HEK293 (cell line): ENCODE measurements around the gene RIPOR3.
A peak's percentile ranks its signal among the peaks of the same experiment; 100 is the strongest.
"Not testable (repeated sequence)": the region's sequence is repeated elsewhere in the genome, so short reads cannot be mapped to it uniquely, and the experiment has no call there.

Source experiments
- CTCF ChIA-PET: fragments of 350-600 bp; formaldehyde crosslinking; extraction: SDS; loops from one replicate; lab custom pipeline; 2021; ENCODE audit warnings: antibody characterized with exemption; lab: Yijun Ruan, JAX
- POLR2A ChIA-PET: fragments of 300-600 bp; formaldehyde crosslinking; extraction: SDS; loops from one replicate; lab custom pipeline; 2020; ENCODE audit warnings: antibody characterized with exemption, inconsistent platforms; lab: Yijun Ruan, JAX
- H3K27ac ChIP-seq: fragments of 200-500 bp; sonication (Bioruptor generic); 2 replicates; pipeline ENCODE4 v1.5.1; 2014; ENCODE audit warnings: low read depth, low read length, control low read depth, inconsistent platforms; ENCODE audit errors: extremely low read depth
- H3K36me3 ChIP-seq, 2 experiments: fragments of 200-500 bp in 1 of 2; sonication (Bioruptor generic) in 1 of 2; 1 replicate in 1 of 2; 2 replicates in 1 of 2; pipeline ENCODE4 v1.5.1; 2014 to 2017; ENCODE audit warnings: inconsistent platforms in 2 of 2, low read length in 2 of 2; ENCODE audit not compliant: control insufficient read depth in 2 of 2, insufficient read depth in 1 of 2
- H3K4me1 ChIP-seq: fragments of 200-500 bp; sonication (Bioruptor generic); 2 replicates; pipeline ENCODE4 v1.5.1; 2014; ENCODE audit warnings: mild to moderate bottlenecking, low read length, inconsistent platforms; ENCODE audit not compliant: control insufficient read depth, insufficient read depth
- H3K4me3 ChIP-seq: 2 replicates; pipeline ENCODE4 v1.5.1; 2011; ENCODE audit warnings: low read depth, mild to moderate bottlenecking, control low read depth, low read length, moderate library complexity
- H3K9me3 ChIP-seq: fragments of 200-500 bp; sonication (Bioruptor generic); 2 replicates; pipeline ENCODE4 v1.5.1; 2014; ENCODE audit warnings: low read depth, low read length, inconsistent platforms; ENCODE audit not compliant: control insufficient read depth, insufficient read depth
- BCL11B ChIP-seq: fragments of 450-650 bp; formaldehyde crosslinking; IDR thresholded peaks from 2 replicates; pipeline ENCODE4 v1.5.1; 2016; ENCODE audit warnings: low read depth, missing biosample characterization, missing genetic modification characterization
- GLIS1 ChIP-seq: fragments of 450-650 bp; formaldehyde crosslinking; IDR thresholded peaks from 2 replicates; pipeline ENCODE4 v1.5.1; 2016; ENCODE audit warnings: missing biosample characterization, missing genetic modification characterization
- SCRT1 ChIP-seq: fragments of 450-650 bp; formaldehyde crosslinking; IDR thresholded peaks from 2 replicates; pipeline ENCODE4 v1.5.1; 2016; ENCODE audit warnings: missing biosample characterization, missing genetic modification characterization, borderline replicate concordance
- ZFHX2 ChIP-seq: fragments of 450-650 bp; formaldehyde crosslinking; conservative IDR thresholded peaks from 2 replicates; pipeline ENCODE4 v1.5.1; 2016; ENCODE audit warnings: missing biosample characterization, missing genetic modification characterization
- ZFP69B ChIP-seq: fragments of 450-650 bp; formaldehyde crosslinking; IDR thresholded peaks from 2 replicates; pipeline ENCODE4 v1.5.1; 2016; ENCODE audit warnings: missing biosample characterization, missing genetic modification characterization
- ZIC2 ChIP-seq: fragments of 450-650 bp; formaldehyde crosslinking; IDR thresholded peaks from 2 replicates; pipeline ENCODE4 v1.5.1; 2016; ENCODE audit warnings: missing biosample characterization, missing genetic modification characterization
- ZNF677 ChIP-seq: fragments of 450-650 bp; IDR thresholded peaks from 2 replicates; pipeline ENCODE4 v1.5.0; 2018; ENCODE audit warnings: missing biosample characterization, mild to moderate bottlenecking, missing genetic modification characterization, moderate library complexity
- TF ChIP-seq, protein P1 (sequence below): fragments of 450-650 bp; formaldehyde crosslinking; IDR thresholded peaks from 2 replicates; pipeline ENCODE4 v1.5.1; 2016; ENCODE audit warnings: missing biosample characterization, missing genetic modification characterization, borderline replicate concordance
- TF ChIP-seq, protein P2 (sequence below): fragments of 450-650 bp; formaldehyde crosslinking; IDR thresholded peaks from 2 replicates; pipeline ENCODE4 v1.5.1; 2016; ENCODE audit warnings: missing biosample characterization, missing genetic modification characterization
- TF ChIP-seq, protein P3 (sequence below): fragments of 450-650 bp; formaldehyde crosslinking; IDR thresholded peaks from 2 replicates; pipeline ENCODE4 v1.5.1; 2017; ENCODE audit warnings: missing biosample characterization, mild to moderate bottlenecking, missing genetic modification characterization, moderate library complexity
- TF ChIP-seq, protein P4 (sequence below): fragments of 450-650 bp; formaldehyde crosslinking; IDR thresholded peaks from 2 replicates; pipeline ENCODE4 v1.5.1; 2016; ENCODE audit warnings: missing biosample characterization, missing genetic modification characterization

The RIPOR3 gene

DNA sequence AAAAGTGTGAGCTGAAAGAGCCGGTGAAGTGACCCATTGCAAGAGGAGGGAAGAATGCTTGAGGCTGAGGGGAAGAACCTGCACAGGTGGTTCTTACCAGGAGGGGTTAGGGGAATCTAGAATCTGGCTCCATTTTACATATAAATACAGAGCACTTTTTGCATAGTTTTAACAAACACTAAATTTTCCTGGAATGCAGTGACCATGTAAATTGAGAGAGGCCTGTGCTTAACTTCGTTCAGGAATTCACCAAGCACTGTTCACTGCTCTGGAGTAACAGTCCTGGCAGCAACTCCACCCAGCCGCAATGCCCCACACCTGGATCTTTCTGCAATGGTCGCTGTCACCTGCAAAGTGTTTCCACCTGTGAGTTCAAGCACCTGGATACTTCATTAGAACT lies 13.2 kb upstream of the RIPOR3 start (continued):
- TF ChIP-seq, protein P1, sequence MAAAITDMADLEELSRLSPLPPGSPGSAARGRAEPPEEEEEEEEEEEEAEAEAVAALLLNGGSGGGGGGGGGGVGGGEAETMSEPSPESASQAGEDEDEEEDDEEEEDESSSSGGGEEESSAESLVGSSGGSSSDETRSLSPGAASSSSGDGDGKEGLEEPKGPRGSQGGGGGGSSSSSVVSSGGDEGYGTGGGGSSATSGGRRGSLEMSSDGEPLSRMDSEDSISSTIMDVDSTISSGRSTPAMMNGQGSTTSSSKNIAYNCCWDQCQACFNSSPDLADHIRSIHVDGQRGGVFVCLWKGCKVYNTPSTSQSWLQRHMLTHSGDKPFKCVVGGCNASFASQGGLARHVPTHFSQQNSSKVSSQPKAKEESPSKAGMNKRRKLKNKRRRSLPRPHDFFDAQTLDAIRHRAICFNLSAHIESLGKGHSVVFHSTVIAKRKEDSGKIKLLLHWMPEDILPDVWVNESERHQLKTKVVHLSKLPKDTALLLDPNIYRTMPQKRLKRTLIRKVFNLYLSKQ (tag by site-specific recombination): no peak
- TF ChIP-seq BCL11B (tag by site-specific recombination): no peak
- TF ChIP-seq, protein P2, sequence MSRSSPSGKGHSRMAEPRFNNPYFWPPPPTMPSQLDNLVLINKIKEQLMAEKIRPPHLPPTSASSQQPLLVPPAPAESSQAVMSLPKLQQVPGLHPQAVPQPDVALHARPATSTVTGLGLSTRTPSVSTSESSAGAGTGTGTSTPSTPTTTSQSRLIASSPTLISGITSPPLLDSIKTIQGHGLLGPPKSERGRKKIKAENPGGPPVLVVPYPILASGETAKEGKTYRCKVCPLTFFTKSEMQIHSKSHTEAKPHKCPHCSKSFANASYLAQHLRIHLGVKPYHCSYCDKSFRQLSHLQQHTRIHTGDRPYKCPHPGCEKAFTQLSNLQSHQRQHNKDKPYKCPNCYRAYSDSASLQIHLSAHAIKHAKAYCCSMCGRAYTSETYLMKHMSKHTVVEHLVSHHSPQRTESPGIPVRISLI: no peak

DNA sequence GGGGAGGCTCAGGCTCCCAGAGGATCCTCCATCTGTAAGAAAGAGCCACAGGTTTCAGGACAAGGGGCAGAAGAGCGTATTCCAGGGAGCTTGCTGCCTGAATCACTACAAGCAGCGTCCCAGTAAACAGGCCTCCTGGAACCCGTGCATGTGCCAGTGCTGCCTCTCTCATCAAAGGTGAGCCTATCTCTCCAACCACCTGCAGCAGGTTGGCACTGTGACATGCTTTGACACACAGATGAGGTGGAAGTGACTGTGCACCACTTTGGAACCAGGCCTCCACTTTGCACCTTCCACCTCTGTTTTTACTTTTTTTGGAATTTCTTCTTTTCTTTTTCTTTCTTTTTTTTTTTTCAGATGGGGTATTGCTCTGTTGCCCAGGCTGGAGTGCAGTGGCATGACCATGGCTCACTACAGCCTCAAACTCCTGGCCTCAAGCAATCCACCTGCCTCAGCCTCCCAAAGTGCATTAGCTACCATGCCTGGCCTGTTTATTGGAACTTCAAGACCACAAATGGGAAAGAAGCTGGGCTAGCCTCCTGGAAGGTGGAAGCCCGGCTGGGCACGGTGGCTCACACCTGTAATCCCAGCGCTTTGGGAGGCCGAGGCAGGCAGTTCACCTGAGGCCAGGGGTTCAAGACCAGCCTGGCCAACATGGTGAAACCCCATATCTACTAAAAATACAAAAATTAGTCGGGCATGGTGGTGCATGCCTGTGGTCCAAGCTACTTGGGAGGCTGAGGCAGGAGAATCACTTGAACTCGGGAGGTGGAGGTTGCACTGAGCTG lies 12.5 kb upstream of the RIPOR3 start:
- not testable (repeated sequence) for H3K9me3 ChIP-seq
- 0 out of 2 replicates have a peak, but pooled peaks have one; percentile 10 for TF ChIP-seq SCRT1
- TF ChIP-seq, all 188 proteins: peak for 1; not testable (repeated sequence) for 187
- H3K4me1 ChIP-seq, H3K36me3 ChIP-seq, H3K27ac ChIP-seq, H3K4me3 ChIP-seq: not testable (repeated sequence)
- ChIA-PET CTCF (interaction anchor here (2.0 kb wide), 1 partner anchor 10 kb away, joined by 9 read pairs; no protein-coding TSS in a partner anchor), POLR2A (interaction anchor here (0.6 kb wide), 1 partner anchor 17 kb away, joined by 3 read pairs; no protein-coding TSS in a partner anchor)

DNA sequence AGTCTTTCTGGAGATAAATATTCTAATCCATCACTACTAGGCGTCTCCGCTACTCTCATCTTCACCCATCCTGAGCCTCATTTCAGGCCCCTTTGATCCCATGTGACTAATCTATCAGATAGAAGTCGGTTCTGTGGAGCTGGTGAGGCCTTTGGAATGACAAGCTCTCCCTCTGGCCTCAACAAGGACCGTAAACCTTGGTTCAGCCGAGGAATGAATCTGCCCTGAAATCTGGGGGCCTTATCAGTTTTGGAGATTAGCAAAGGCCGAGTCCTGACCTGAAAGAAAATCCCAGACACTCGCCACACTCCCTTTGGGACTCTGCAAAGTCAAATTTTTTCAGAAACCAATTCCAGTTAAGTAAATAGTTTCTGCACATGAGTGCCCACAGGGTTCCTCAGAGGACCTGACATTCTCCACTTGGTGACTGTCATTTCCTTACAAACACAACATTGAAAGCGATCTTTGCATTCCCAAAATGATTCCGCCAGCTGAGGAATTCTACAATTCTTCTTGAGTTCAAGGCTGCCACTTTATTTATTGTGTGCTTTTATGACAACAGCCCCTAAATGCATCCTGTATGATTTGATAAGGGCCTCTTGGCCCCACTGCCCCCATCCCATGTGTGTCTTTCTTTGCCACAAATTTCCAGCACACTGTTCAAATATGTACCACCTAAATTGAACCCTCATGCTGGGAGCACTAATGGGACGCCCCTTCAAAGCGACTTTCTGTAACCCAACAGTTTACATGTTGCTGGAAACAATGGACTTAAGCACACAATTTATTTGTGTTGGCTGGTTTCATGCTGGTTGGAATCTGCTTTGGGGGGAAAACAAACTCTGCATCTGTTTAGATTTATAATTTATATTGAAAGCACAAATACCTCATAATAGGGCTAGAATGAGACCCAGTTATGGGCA lies 10.0 kb upstream of the RIPOR3 start:
- CTCF ChIA-PET: interaction anchor here (0.5 to 0.6 kb wide), 2 partner anchors 24 to 48 kb away, joined by 3 to 4 read pairs; no protein-coding TSS in a partner anchor
- POLR2A ChIA-PET: interaction anchor here (0.5 to 0.6 kb wide), 2 partner anchors 30 to 82 kb away, joined by 4 to 6 read pairs; partner anchors contain the start of gene PARD6B
- Histone ChIP-seq H3K4me1 (0 out of 2 replicates have a peak, but pooled peaks cover 5% of the 10 kb centered on the region), H3K27ac (no peak overlapping the region), H3K4me3 (no peak overlapping the region), H3K36me3 (no peaks in the 10 kb centered on the region), H3K9me3 (no peaks in the 10 kb centered on the region)
- TF ChIP-seq ZFHX2 (tag by site-specific recombination): no peak
- TF ChIP-seq ZNF677: no peak
- peak; percentile 79 for TF ChIP-seq GLIS1 (tag by site-specific recombination)
- peak; percentile 63 for TF ChIP-seq ZIC2 (tag by site-specific recombination)
- TF ChIP-seq, protein P3, sequence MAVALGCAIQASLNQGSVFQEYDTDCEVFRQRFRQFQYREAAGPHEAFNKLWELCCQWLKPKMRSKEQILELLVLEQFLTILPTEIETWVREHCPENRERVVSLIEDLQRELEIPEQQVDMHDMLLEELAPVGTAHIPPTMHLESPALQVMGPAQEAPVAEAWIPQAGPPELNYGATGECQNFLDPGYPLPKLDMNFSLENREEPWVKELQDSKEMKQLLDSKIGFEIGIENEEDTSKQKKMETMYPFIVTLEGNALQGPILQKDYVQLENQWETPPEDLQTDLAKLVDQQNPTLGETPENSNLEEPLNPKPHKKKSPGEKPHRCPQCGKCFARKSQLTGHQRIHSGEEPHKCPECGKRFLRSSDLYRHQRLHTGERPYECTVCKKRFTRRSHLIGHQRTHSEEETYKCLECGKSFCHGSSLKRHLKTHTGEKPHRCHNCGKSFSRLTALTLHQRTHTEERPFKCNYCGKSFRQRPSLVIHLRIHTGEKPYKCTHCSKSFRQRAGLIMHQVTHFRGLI (tag by site-specific recombination): no peak
- no peak for TF ChIP-seq ZFP69B (tag by site-specific recombination)
- TF ChIP-seq, protein P4, sequence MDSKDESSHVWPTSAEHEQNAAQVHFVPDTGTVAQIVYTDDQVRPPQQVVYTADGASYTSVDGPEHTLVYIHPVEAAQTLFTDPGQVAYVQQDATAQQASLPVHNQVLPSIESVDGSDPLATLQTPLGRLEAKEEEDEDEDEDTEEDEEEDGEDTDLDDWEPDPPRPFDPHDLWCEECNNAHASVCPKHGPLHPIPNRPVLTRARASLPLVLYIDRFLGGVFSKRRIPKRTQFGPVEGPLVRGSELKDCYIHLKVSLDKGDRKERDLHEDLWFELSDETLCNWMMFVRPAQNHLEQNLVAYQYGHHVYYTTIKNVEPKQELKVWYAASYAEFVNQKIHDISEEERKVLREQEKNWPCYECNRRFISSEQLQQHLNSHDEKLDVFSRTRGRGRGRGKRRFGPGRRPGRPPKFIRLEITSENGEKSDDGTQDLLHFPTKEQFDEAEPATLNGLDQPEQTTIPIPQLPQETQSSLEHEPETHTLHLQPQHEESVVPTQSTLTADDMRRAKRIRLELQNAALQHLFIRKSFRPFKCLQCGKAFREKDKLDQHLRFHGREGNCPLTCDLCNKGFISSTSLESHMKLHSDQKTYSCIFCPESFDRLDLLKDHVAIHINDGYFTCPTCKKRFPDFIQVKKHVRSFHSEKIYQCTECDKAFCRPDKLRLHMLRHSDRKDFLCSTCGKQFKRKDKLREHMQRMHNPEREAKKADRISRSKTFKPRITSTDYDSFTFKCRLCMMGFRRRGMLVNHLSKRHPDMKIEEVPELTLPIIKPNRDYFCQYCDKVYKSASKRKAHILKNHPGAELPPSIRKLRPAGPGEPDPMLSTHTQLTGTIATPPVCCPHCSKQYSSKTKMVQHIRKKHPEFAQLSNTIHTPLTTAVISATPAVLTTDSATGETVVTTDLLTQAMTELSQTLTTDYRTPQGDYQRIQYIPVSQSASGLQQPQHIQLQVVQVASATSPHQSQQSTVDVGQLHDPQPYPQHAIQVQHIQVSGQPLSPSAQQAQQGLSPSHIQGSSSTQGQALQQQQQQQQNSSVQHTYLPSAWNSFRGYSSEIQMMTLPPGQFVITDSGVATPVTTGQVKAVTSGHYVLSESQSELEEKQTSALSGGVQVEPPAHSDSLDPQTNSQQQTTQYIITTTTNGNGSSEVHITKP (tag by site-specific recombination): no peak
